ENCODE data around the gene TMEM69.

DNA sequence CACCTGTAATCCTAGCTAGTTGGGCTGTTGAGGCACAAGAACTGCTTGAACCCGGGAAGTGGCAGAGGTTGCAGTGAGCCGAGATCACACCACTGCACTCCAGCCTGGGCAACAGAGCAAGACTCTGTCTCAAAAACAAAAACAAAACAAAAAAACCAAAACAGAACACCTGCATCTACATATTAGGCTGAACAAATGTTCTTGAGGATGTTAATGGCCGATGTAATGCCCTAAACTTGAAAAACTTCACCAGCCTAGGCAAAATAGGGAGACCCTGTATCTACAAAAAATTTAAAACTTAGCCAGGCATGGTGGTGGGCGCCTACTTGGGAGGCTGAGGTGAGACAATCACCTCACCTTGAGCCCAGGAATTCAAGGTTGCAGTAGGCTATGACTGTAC is 19.5 kb upstream of the TMEM69 start:
- TF ChIP-seq POLR2AphosphoS5 (IDR thresholded peaks at IDR 0.05; ENCODE audit: low read depth, low read length) = no peak
- TF ChIP-seq POLR2A (IDR thresholded peaks at IDR 0.05; ENCODE audit: low read depth, low read length) = no peak
- no peak for TF ChIP-seq TAF1 (IDR thresholded peaks at IDR 0.05; ENCODE audit: borderline replicate concordance, low read depth, low read length)

Measured in GM12892 (cell line).